Left lung (tissue), 10 donors: ENCODE results near the gene TIMMDC1. TPM values are rescaled to one million over a fixed set of nuclear protein-coding genes. Genes with fewer than 3 reads are reported as not detected.

ENCODE experiments used
- ATAC-seq: fragments of 200-7000 bp; cut with Tn5 transposase; one replicate; pipeline ENCODE4 v1.9.1; 2020; ENCODE audit warnings: moderate library complexity
- DNase-seq, 4 donors: peaks; one replicate each; pipeline ENCODE4 v3.0.0-alpha.2; 2013 to 2020
- H3K27ac ChIP-seq, 2 donors: fragments of 200-600 bp; sonication (generic) in 1 of 2; one replicate each; pipeline versions ENCODE4 v1.5.0 to v1.8.0; 2020 to 2021
- H3K27me3 ChIP-seq, 2 donors: fragments of 200-600 bp; sonication (generic) in 1 of 2; one replicate each; pipeline versions ENCODE4 v1.5.0 to v1.8.0; 2020 to 2021
- H3K36me3 ChIP-seq, 2 donors: fragments of 200-600 bp; sonication (generic) in 1 of 2; one replicate each; pipeline versions ENCODE4 v1.5.0 to v1.8.0; 2020 to 2021
- H3K4me1 ChIP-seq, 2 donors: fragments of 200-600 bp; one replicate each; pipeline ENCODE4 v1.8.0; 2021
- H3K4me3 ChIP-seq, 2 donors: fragments of 200-600 bp; sonication (generic) in 1 of 2; one replicate each; pipeline versions ENCODE4 v1.5.0 to v1.8.0; 2020 to 2021; ENCODE audit warnings: mild to moderate bottlenecking in 1 of 2
- H3K9me3 ChIP-seq, 2 donors: fragments of 200-600 bp; sonication (generic) in 1 of 2; one replicate each; pipeline versions ENCODE4 v1.5.0 to v1.8.0; 2020 to 2021
- intact Hi-C, 2 donors: fragments of 100-400 bp; cut with DNase I; formaldehyde crosslinking; loops; one replicate each; pipeline versions ENCODE4 v1.11.2 to v1.14.2; 2022
- polyA plus RNA-seq, 6 donors: library from polyadenylated mRNA; unstranded; fragments of 120-200 nt; gene quantifications; one replicate each; pipeline ENCODE4 v1.2.1, GENCODE V29; 2013; ENCODE audit not compliant: insufficient read length in 6 of 6
- total RNA-seq, 2 donors: library from RNA; stranded (reverse); fragmentation: NEBNext Ultra II Directional; extraction: Animal tissue kit (Norgen Biotek cat#: 25700); gene quantifications; one replicate each; pipeline ENCODE4 v1.2.1, GENCODE V29; 2021
- TF ChIP-seq, protein P1 (sequence below), 2 donors: fragments of 200-600 bp; sonication (generic) in 1 of 2; IDR thresholded peaks; one replicate each; pipeline versions ENCODE4 v1.5.0 to v1.8.0; 2021; ENCODE audit warnings: antibody characterized with exemption in 2 of 2
- donor health status: DM: no; HTN: yes; CAD: no.
- donor health status: DM: no; HTN: no; CAD: no.

Gene TIMMDC1
- total and polyA plus RNA-seq, 8 donors = 87.5 to 113 (median 92.0) TPM

DNA sequence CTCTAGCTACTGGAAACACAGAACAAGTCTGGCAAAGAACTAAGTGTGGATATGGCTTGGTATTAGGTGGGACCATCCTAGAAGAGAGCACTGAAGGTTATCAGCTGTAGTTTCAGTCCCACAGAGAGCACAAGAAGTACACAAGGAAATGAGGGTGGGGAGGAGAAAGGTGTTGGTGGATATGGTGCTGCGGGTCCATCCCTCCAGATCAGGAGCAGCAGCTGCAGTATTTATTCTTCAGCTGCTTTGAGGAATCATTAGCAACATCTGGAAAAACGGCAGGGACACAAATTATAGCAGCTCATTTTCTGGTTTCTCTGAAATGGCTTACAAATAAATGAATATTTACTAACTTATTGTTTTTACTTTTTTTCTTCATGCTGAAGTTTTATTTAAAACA lies 32.1 kb downstream of the TIMMDC1 start:
- H3K9me3 ChIP-seq = no peaks in the 10 kb centered on the region
- ATAC-seq (peak; percentile 30), DNase-seq (peak in 2 of 4 donors; percentile 81 to 85)
- H3K4me1 ChIP-seq = no peaks in the 10 kb centered on the region
- H3K27me3 ChIP-seq = no peaks in the 10 kb centered on the region
- H3K27ac ChIP-seq = no peak overlapping the region
- TF ChIP-seq, protein P1, sequence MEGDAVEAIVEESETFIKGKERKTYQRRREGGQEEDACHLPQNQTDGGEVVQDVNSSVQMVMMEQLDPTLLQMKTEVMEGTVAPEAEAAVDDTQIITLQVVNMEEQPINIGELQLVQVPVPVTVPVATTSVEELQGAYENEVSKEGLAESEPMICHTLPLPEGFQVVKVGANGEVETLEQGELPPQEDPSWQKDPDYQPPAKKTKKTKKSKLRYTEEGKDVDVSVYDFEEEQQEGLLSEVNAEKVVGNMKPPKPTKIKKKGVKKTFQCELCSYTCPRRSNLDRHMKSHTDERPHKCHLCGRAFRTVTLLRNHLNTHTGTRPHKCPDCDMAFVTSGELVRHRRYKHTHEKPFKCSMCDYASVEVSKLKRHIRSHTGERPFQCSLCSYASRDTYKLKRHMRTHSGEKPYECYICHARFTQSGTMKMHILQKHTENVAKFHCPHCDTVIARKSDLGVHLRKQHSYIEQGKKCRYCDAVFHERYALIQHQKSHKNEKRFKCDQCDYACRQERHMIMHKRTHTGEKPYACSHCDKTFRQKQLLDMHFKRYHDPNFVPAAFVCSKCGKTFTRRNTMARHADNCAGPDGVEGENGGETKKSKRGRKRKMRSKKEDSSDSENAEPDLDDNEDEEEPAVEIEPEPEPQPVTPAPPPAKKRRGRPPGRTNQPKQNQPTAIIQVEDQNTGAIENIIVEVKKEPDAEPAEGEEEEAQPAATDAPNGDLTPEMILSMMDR (IDR thresholded peaks at IDR 0.05) = no peak
- H3K4me3 ChIP-seq = no peak overlapping the region
- intact Hi-C loops = no loop called here
- H3K36me3 ChIP-seq = peaks cover 0 to 13% of the 10 kb centered on the region in 2 donors

DNA sequence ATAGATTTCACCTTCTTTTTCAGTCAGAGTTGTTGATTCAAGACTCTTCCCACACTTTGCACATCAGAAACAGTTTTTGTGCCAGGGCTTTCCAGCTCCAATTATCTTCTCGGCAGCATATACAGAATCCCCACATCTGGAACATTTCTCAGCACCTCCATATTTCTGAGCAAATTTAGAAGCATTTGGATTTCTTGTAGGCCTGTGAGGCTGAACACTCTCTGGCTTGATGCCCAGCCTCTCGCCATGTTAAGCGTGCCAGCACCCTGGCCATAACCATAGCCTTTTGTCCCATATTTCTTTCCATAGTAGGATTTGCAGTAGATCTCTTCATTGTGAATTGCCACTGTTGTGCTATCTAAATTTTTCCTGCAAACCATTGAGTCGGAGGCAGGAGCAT lies 32.8 kb downstream of the TIMMDC1 start:
- Histone ChIP-seq H3K4me1 (no peaks in the 10 kb centered on the region), H3K9me3 (no peaks in the 10 kb centered on the region), H3K27me3 (no peaks in the 10 kb centered on the region), H3K27ac (no peak overlapping the region), H3K36me3 (peaks cover 0 to 8% of the 10 kb centered on the region in 2 donors), H3K4me3 (no peak overlapping the region)
- peak in 2 of 4 donors; percentile 77 to 84 for DNase-seq
- ATAC-seq = no peak
- TF ChIP-seq, protein P1 (IDR thresholded peaks at IDR 0.05) = no peak
- intact Hi-C loops = no loop called here

DNA sequence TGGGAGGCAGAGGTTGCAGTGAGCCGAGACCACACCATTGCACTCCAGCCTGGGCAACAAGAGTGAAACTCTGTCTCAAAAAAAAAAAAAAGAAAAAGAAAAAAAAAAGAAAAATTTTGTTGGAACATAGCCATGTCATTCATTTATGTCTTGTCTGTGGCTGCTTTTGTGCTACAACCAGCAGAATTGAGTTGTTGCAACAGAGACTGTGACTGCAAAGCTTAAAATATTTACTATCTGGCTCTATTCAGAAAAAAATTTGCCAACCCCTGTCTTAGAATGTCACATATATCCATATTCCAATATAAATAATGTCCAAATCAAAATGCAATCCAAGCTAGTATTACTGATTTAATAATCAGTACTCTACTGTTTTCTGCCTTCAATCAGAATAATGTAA lies 35.9 kb downstream of the TIMMDC1 start:
- intact Hi-C loops = no loop called here
- H3K27me3 ChIP-seq = no peaks in the 10 kb centered on the region
- ATAC-seq = no peak
- no peaks in the 10 kb centered on the region for H3K4me1 ChIP-seq
- H3K4me3 ChIP-seq = no peak overlapping the region
- H3K36me3 ChIP-seq = no peaks in the 10 kb centered on the region
- peak in 2 of 4 donors; percentile 27 to 40 for DNase-seq
- TF ChIP-seq, protein P1 (IDR thresholded peaks at IDR 0.05) = no peak
- no peak overlapping the region for H3K27ac ChIP-seq
- no peaks in the 10 kb centered on the region for H3K9me3 ChIP-seq

DNA sequence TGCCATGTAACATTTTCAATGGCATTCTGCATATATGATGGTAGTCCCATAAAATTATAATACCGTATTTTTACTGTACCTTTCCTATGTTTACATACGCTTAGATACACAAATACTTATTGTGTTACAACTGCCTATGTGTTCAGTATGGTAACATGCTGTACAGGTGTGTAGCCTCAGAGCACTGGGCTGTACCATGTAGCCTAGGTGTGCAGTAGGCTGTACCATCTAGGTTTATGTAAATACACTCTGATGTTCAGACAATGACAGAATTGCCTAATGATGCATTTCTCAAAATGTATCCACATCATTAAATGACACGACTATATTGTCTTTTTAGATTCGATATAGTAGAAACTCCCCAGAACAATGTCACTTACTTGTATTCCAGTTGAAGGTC lies 38.4 kb downstream of the TIMMDC1 start:
- ATAC-seq (no peak), DNase-seq (no peak)
- Histone ChIP-seq H3K9me3 (no peaks in the 10 kb centered on the region), H3K4me3 (no peak overlapping the region), H3K27ac (no peak overlapping the region), H3K36me3 (no peaks in the 10 kb centered on the region), H3K4me1 (no peaks in the 10 kb centered on the region), H3K27me3 (no peaks in the 10 kb centered on the region)
- intact Hi-C loops = no loop called here
- TF ChIP-seq, protein P1 (IDR thresholded peaks at IDR 0.05) = no peak

DNA sequence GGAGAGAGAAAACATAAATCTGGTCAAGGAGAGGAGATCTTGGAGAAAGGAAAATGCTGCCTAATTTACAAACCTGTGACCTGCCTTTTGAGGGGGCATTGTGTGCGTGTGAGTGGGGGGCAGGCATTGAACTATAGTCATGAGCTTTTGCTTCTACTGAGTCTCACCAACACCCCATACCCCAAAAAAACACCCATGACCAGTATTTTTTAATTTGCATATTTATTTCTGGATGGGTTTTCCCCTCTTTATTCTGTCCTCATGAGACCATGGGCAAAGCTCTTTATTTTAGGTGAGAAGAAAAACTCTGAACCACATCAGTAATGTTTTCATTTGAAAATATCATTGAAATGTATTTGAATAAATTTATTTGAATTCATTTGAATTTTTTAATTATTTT lies 40.4 kb downstream of the TIMMDC1 start:
- Histone ChIP-seq H3K4me1 (no peaks in the 10 kb centered on the region), H3K9me3 (no peaks in the 10 kb centered on the region), H3K27ac (no peak overlapping the region), H3K4me3 (no peak overlapping the region), H3K27me3 (no peaks in the 10 kb centered on the region), H3K36me3 (no peaks in the 10 kb centered on the region)
- ATAC-seq = no peak
- intact Hi-C loops = no loop called here
- no peak for DNase-seq
- TF ChIP-seq, protein P1 (IDR thresholded peaks at IDR 0.05) = no peak
